GM23338 (cell line): Measurements from ENCODE around the gene PSMC3. TPM values are rescaled to one million over a fixed set of nuclear protein-coding genes. Genes with fewer than 3 reads are reported as not detected.

ENCODE experiments used
- ATAC-seq: fragments of 200-7000 bp; cut with Tn5 transposase; 3 replicates; pipeline ENCODE4 v1.9.1; 2020
- DNase-seq: peaks from one replicate; pipeline ENCODE4 v3.0.0-alpha.2; 2015; ENCODE audit warnings: low spot score
- H2AFZ ChIP-seq: fragments of 200-600 bp; sonication (generic); 2 replicates; pipeline ENCODE4 v1.8.0; 2016; ENCODE audit warnings: antibody characterized with exemption, mild to moderate bottlenecking, moderate library complexity
- H3F3A ChIP-seq: fragments of 200-600 bp; sonication (generic); replicated peaks from 2 replicates; pipeline ENCODE4 v1.8.0; 2017; ENCODE audit warnings: antibody characterized with exemption, mixed run types, low read depth
- H3K27ac ChIP-seq: fragments of 200-600 bp; sonication (generic); 2 replicates; pipeline ENCODE4 v1.6.1; 2016; ENCODE audit warnings: low read depth
- H3K27me3 ChIP-seq: fragments of 200-600 bp; sonication (generic); 2 replicates; pipeline ENCODE4 v1.8.0; 2016; ENCODE audit warnings: mild to moderate bottlenecking, mixed run types, moderate library complexity; ENCODE audit not compliant: insufficient read depth
- H3K36me3 ChIP-seq: fragments of 200-600 bp; sonication (generic); 2 replicates; pipeline ENCODE4 v1.8.0; 2016; ENCODE audit warnings: mild to moderate bottlenecking; ENCODE audit not compliant: insufficient read depth
- H3K4me1 ChIP-seq: fragments of 200-600 bp; sonication (generic); 2 replicates; pipeline ENCODE4 v1.8.0; 2016; ENCODE audit warnings: mild to moderate bottlenecking, moderate library complexity; ENCODE audit not compliant: insufficient read depth
- H3K4me2 ChIP-seq: fragments of 200-600 bp; sonication (generic); 2 replicates; pipeline ENCODE4 v1.7.1; 2017; ENCODE audit warnings: mixed run types
- H3K4me3 ChIP-seq: fragments of 200-600 bp; sonication (generic); 2 replicates; pipeline ENCODE4 v1.6.1; 2016; ENCODE audit warnings: mixed run types
- H3K79me2 ChIP-seq: fragments of 200-600 bp; sonication (generic); replicated peaks from 2 replicates; pipeline ENCODE4 v1.8.0; 2017; ENCODE audit warnings: mild to moderate bottlenecking; ENCODE audit not compliant: insufficient read depth
- H3K9me2 ChIP-seq: fragments of 200-600 bp; sonication (generic); 2 replicates; pipeline ENCODE4 v1.8.0; 2017; ENCODE audit not compliant: insufficient read depth
- H4K20me1 ChIP-seq: fragments of 200-600 bp; sonication (generic); replicated peaks from 2 replicates; pipeline ENCODE4 v1.8.0; 2017; ENCODE audit warnings: mild to moderate bottlenecking; ENCODE audit not compliant: insufficient read depth
- H3K27ac Mint-ChIP-seq: 2 replicates; pipeline ENCODE4 v1.8.0; 2020; ENCODE audit warnings: inconsistent platforms, mild to moderate bottlenecking, moderate library complexity, mixed read lengths
- H3K27me3 Mint-ChIP-seq: 3 replicates; pipeline ENCODE4 v1.8.0; 2022; ENCODE audit warnings: low read depth, mild to moderate bottlenecking, moderate library complexity, mixed read lengths, inconsistent platforms; ENCODE audit not compliant: insufficient read depth, poor library complexity
- H3K36me3 Mint-ChIP-seq: 3 replicates; pipeline ENCODE4 v1.8.0; 2021; ENCODE audit warnings: low read depth, mild to moderate bottlenecking, inconsistent platforms, moderate library complexity, mixed read lengths
- H3K4me1 Mint-ChIP-seq: 3 replicates; pipeline ENCODE4 v1.8.0; 2020; ENCODE audit warnings: mild to moderate bottlenecking, inconsistent platforms, mixed read lengths
- H3K4me3 Mint-ChIP-seq: 3 replicates; pipeline ENCODE4 v1.8.0; 2021; ENCODE audit warnings: moderate library complexity, mild to moderate bottlenecking, inconsistent platforms, mixed read lengths
- H3K9me3 Mint-ChIP-seq: 3 replicates; pipeline ENCODE4 v1.8.0; 2020; ENCODE audit warnings: moderate library complexity, mild to moderate bottlenecking, inconsistent platforms, mixed read lengths
- CREB1 ChIP-seq: fragments of 250-450 bp; sonication (Bioruptor Pico); IDR thresholded peaks from 2 replicates; pipeline ENCODE4 v1.5.0; 2020; ENCODE audit warnings: low read depth, mild to moderate bottlenecking, moderate library complexity
- CTCF ChIP-seq, 2 experiments: fragments of 200-600 bp in 1 of 2; sonication (generic) in 1 of 2; conservative IDR thresholded peaks; 2 replicates each; pipeline versions ENCODE4 v1.5.1 to v1.6.1; 2016 to 2017; ENCODE audit warnings: antibody characterized with exemption in 2 of 2, low read depth in 2 of 2, mild to moderate bottlenecking in 2 of 2, moderate library complexity in 1 of 2
- ETS1 ChIP-seq: IDR thresholded peaks from 2 replicates; pipeline ENCODE4 v1.6.1; 2016; ENCODE audit warnings: antibody characterized with exemption
- EZH2 ChIP-seq: fragments of 200-600 bp; sonication (generic); IDR thresholded peaks from one replicate; pipeline ENCODE4 v1.8.0; 2017; ENCODE audit warnings: antibody characterized with exemption, mild to moderate bottlenecking, low read depth; ENCODE audit not compliant: unreplicated experiment
- EZH2phosphoT487 ChIP-seq: fragments of 200-600 bp; sonication (generic); IDR thresholded peaks from one replicate; pipeline ENCODE4 v1.8.1; 2018; ENCODE audit warnings: antibody characterized with exemption; ENCODE audit not compliant: unreplicated experiment
- JUNB ChIP-seq: IDR thresholded peaks from one replicate; pipeline ENCODE4 v1.6.1; 2016; ENCODE audit warnings: antibody characterized with exemption; ENCODE audit not compliant: unreplicated experiment
- NANOG ChIP-seq: IDR thresholded peaks from 2 replicates; pipeline ENCODE4 v1.6.1; 2016; ENCODE audit warnings: antibody characterized with exemption, borderline replicate concordance
- POLR2AphosphoS5 ChIP-seq: IDR thresholded peaks from 2 replicates; pipeline ENCODE4 v1.6.1; 2016; ENCODE audit warnings: antibody characterized with exemption, low read depth
- STAT1 ChIP-seq: IDR thresholded peaks from one replicate; pipeline ENCODE4 v1.6.1; 2016; ENCODE audit warnings: antibody characterized with exemption; ENCODE audit not compliant: unreplicated experiment
- ZNF114 ChIP-seq: fragments of 250-450 bp; sonication (Bioruptor Pico); IDR thresholded peaks from 2 replicates; pipeline ENCODE4 v1.5.0; 2020; ENCODE audit warnings: mild to moderate bottlenecking, moderate library complexity
- ZNF331 ChIP-seq: fragments of 250-450 bp; sonication (Bioruptor Pico); IDR thresholded peaks from 2 replicates; pipeline ENCODE4 v1.5.0; 2020; ENCODE audit warnings: low read depth, mild to moderate bottlenecking, moderate library complexity
- polyA plus RNA-seq: library from polyadenylated mRNA; unstranded; fragments of >200 nt; fragmentation: Nextera tagmentation; extraction: Ambion mirVana; gene quantifications from 2 replicates; pipeline ENCODE4 v1.2.1, GENCODE V29; 2016
- total RNA-seq: library from RNA; depleted of rRNA; stranded (reverse); fragments of >200 nt; shearing (Covaris generic); gene quantifications from 2 replicates; pipeline ENCODE4 v1.2.3, GENCODE V29; 2014

PSMC3 gene
- total and polyA plus RNA-seq, 2 experiments from 2014 or later, result 147 to 190 TPM

GRCh38 chr11:47407746-47408590, 18.3 kb downstream of the PSMC3 start, which contains the start of gene SLC39A13 (continued):
- TF ChIP-seq CREB1 (CRISPR knock-in tag) (peak; percentile 97), EZH2 (no peak), CTCF (conservative IDR thresholded peaks at IDR 0.05; ENCODE audit: low read depth in 2 of 2) (peak; percentile 53 to 80), NANOG (no peak), EZH2phosphoT487 (no peak), ZNF114 (no peak), STAT1 (no peak)

DNA sequence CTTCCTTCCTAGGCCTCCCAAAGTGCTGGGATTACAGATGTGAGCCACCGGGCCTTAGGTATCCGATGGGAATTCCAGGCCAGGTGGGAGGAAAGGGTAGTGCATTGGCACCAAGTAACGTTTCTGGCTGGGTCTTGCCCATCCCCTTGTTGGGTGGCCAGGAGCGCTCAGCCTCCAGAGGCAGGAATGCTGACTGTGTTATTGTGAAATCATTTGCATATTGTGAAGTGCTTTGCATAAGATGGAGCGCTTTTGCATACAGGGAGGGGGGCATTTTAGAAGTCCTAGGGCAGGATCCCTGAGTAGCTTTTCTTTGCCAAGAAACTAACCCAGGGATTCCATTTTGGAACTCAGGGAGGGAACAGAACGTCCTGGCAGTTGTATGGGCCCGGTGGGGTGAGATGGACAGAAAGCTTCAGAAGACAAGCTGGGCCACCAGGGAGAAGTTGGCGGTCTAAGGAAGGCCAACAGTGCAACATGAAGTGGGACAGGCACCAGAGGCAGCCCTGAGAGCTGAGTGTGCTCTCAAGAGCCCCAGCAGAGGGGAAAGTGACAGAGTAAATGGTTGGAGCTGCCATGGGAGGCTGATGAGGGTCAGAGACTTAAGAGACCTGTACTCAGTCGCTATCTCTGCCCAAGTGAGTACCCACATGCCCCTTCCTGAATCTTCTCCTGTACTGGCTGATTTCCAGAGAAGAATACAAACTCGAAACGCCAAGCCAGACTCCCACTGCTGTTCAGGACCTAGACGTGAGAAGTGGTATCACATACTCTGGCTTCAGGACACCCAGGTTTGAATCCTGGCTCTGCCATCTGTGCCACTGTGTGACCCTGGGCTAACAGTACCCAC, 19.1 kb downstream of the PSMC3 start:
- peak overlapping the region; percentile 91 for H3K27ac ChIP-seq
- Mint-ChIP-seq H3K4me3 (peak overlapping the region; percentile 90), H3K9me3 (no peaks in the 10 kb centered on the region), H3K27me3 (peaks cover 9% of the 10 kb centered on the region), H3K36me3 (no peaks in the 10 kb centered on the region), H3K27ac (peak overlapping the region; percentile 91), H3K4me1 (peaks cover 18% of the 10 kb centered on the region)
- peak overlapping the region; percentile 77 for H3K4me2 ChIP-seq
- TF ChIP-seq ETS1 (no peak), NANOG (no peak), JUNB (no peak), ZNF331 (CRISPR knock-in tag) (no peak), ZNF114 (no peak), CTCF (conservative IDR thresholded peaks at IDR 0.05; ENCODE audit: low read depth in 2 of 2) (no peak), POLR2AphosphoS5 (no peak), EZH2phosphoT487 (no peak)
- H3K4me3 ChIP-seq, result peak overlapping the region; percentile 57
- H3F3A ChIP-seq, result peaks cover 15% of the 10 kb centered on the region
- no peaks in the 10 kb centered on the region for H3K36me3 ChIP-seq
- H3K27me3 ChIP-seq, result no peaks in the 10 kb centered on the region
- peaks cover 11% of the 10 kb centered on the region; the same call in 1 of the 2 replicates for H3K4me1 ChIP-seq
- H2AFZ ChIP-seq, result no peak overlapping the region
- H4K20me1 ChIP-seq, result no peaks in the 10 kb centered on the region; the same call in 1 of the 2 replicates
- no peaks in the 10 kb centered on the region for H3K79me2 ChIP-seq
- H3K9me2 ChIP-seq, result no peaks in the 10 kb centered on the region
- DNase-seq (peak; percentile 80), ATAC-seq (peak; percentile 40)
